Measurements from ENCODE around the gene EXOC6B.

EXOC6B gene

GRCh38 chr2:72548081-72548764, 277.6 kb downstream of the EXOC6B start:
- TF ChIP-seq EGR1 (IDR thresholded peaks at IDR 0.05) (no peak), FOXM1 (IDR thresholded peaks at IDR 0.05; ENCODE audit: borderline replicate concordance, low read depth) (no peak), CEBPB (IDR thresholded peaks at IDR 0.05) (no peak), NFIC (IDR thresholded peaks at IDR 0.05) (no peak), TCF12 (IDR thresholded peaks at IDR 0.05; ENCODE audit: low read depth) (no peak), ZBTB7A (IDR thresholded peaks at IDR 0.05; ENCODE audit: low read depth) (no peak), REST (IDR thresholded peaks at IDR 0.05; ENCODE audit: low read depth) (no peak)

DNA sequence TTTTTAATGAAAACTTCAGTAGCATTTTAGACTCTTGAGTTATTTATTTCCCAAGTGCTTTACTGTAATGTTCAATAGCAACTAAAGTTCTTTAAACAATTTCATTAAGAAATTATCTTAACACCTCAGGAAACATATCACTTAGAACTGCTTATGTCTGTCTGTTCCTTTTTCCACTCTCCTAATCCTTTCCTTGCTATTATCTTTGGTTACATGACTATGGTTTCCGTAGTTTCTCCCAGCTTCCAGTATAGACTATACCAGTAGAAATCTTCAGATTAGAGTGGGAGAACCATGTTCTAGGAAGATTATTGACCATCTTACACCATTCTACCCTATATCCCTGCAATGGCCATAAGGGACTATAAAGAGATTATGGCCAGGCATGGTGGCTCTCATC, 280.0 kb downstream of the EXOC6B start:
- TF ChIP-seq TEAD4 (IDR thresholded peaks at IDR 0.05) = no peak
- no peak for TF ChIP-seq CEBPB (IDR thresholded peaks at IDR 0.05)
- no peak for TF ChIP-seq NFIC (IDR thresholded peaks at IDR 0.05)
- TF ChIP-seq TAF1 (IDR thresholded peaks at IDR 0.05; ENCODE audit: low read depth) = no peak
- TF ChIP-seq YY1 (IDR thresholded peaks at IDR 0.05; ENCODE audit: low read depth) = no peak
- TF ChIP-seq FOXM1 (IDR thresholded peaks at IDR 0.05; ENCODE audit: borderline replicate concordance, low read depth) = no peak
- TF ChIP-seq CREB1 (IDR thresholded peaks at IDR 0.05; ENCODE audit: low read depth) = no peak
- no peak for TF ChIP-seq EGR1 (IDR thresholded peaks at IDR 0.05)
- no peak for TF ChIP-seq ZBTB7A (IDR thresholded peaks at IDR 0.05; ENCODE audit: low read depth)
- no peak for TF ChIP-seq TCF12 (IDR thresholded peaks at IDR 0.05; ENCODE audit: low read depth)
- no peak for TF ChIP-seq EP300 (IDR thresholded peaks at IDR 0.05; ENCODE audit: borderline replicate concordance)
- TF ChIP-seq, protein P1, sequence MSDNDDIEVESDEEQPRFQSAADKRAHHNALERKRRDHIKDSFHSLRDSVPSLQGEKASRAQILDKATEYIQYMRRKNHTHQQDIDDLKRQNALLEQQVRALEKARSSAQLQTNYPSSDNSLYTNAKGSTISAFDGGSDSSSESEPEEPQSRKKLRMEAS (IDR thresholded peaks at IDR 0.05) = no peak

GRCh38 chr2:72544554-72544953, 281.3 kb downstream of the EXOC6B start:
- TF ChIP-seq REST (IDR thresholded peaks at IDR 0.05; ENCODE audit: low read depth) (no peak), TEAD4 (IDR thresholded peaks at IDR 0.05) (no peak), EP300 (IDR thresholded peaks at IDR 0.05; ENCODE audit: borderline replicate concordance) (no peak), CREB1 (IDR thresholded peaks at IDR 0.05; ENCODE audit: low read depth) (no peak), TCF12 (IDR thresholded peaks at IDR 0.05; ENCODE audit: low read depth) (no peak), CEBPB (IDR thresholded peaks at IDR 0.05) (no peak), NFIC (IDR thresholded peaks at IDR 0.05) (no peak), YY1 (IDR thresholded peaks at IDR 0.05; ENCODE audit: low read depth) (no peak), TAF1 (IDR thresholded peaks at IDR 0.05; ENCODE audit: low read depth) (no peak), FOXM1 (IDR thresholded peaks at IDR 0.05; ENCODE audit: borderline replicate concordance, low read depth) (no peak), RAD21 (IDR thresholded peaks at IDR 0.05; ENCODE audit: low read depth) (no peak), USF1 (IDR thresholded peaks at IDR 0.05) (no peak), ZBTB7A (IDR thresholded peaks at IDR 0.05; ENCODE audit: low read depth) (no peak), EGR1 (IDR thresholded peaks at IDR 0.05) (no peak)
- TF ChIP-seq, protein P1 (IDR thresholded peaks at IDR 0.05) = no peak

GRCh38 chr2:72543497-72544216, 282.2 kb downstream of the EXOC6B start:
- TF ChIP-seq NFIC (IDR thresholded peaks at IDR 0.05) (no peak), YY1 (IDR thresholded peaks at IDR 0.05; ENCODE audit: low read depth) (no peak), EGR1 (IDR thresholded peaks at IDR 0.05) (no peak), USF1 (IDR thresholded peaks at IDR 0.05) (no peak), ZBTB7A (IDR thresholded peaks at IDR 0.05; ENCODE audit: low read depth) (no peak), TCF12 (IDR thresholded peaks at IDR 0.05; ENCODE audit: low read depth) (no peak), EP300 (IDR thresholded peaks at IDR 0.05; ENCODE audit: borderline replicate concordance) (no peak), CREB1 (IDR thresholded peaks at IDR 0.05; ENCODE audit: low read depth) (no peak), RAD21 (IDR thresholded peaks at IDR 0.05; ENCODE audit: low read depth) (no peak), REST (IDR thresholded peaks at IDR 0.05; ENCODE audit: low read depth) (no peak), FOXM1 (IDR thresholded peaks at IDR 0.05; ENCODE audit: borderline replicate concordance, low read depth) (no peak), TEAD4 (IDR thresholded peaks at IDR 0.05) (no peak), CEBPB (IDR thresholded peaks at IDR 0.05) (no peak), TAF1 (IDR thresholded peaks at IDR 0.05; ENCODE audit: low read depth) (no peak)
- TF ChIP-seq, protein P1 (IDR thresholded peaks at IDR 0.05) = no peak
